Measurements from ENCODE around the gene ABLIM2.

ABLIM2 gene

DNA sequence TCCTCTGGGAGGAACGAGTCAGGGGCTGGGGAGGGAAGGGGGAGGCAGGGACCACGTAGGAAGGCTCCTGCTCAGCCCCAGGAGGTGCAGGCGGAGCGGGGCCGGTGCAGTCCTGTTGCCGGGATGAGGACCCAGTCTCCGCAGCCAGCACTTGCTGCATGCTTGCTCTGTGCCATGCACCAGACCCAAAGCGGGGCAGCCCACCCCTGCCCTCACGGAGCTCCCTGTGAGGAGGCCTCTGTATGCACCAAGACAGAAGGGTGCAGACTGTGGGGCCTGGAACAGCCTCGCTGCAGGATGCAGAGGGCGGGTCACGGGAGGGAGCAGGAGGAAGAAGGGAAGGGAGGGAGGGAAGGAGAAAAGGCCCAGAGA, 61.9 kb downstream of the ABLIM2 start:
- DNase-seq (ENCODE audit: insufficient read length, low spot score) (no peak), FAIRE-seq (no peak)
- TF ChIP-seq, protein P1, sequence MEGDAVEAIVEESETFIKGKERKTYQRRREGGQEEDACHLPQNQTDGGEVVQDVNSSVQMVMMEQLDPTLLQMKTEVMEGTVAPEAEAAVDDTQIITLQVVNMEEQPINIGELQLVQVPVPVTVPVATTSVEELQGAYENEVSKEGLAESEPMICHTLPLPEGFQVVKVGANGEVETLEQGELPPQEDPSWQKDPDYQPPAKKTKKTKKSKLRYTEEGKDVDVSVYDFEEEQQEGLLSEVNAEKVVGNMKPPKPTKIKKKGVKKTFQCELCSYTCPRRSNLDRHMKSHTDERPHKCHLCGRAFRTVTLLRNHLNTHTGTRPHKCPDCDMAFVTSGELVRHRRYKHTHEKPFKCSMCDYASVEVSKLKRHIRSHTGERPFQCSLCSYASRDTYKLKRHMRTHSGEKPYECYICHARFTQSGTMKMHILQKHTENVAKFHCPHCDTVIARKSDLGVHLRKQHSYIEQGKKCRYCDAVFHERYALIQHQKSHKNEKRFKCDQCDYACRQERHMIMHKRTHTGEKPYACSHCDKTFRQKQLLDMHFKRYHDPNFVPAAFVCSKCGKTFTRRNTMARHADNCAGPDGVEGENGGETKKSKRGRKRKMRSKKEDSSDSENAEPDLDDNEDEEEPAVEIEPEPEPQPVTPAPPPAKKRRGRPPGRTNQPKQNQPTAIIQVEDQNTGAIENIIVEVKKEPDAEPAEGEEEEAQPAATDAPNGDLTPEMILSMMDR (IDR thresholded peaks at IDR 0.05; ENCODE audit: insufficient read depth, missing control alignments): no peak

DNA sequence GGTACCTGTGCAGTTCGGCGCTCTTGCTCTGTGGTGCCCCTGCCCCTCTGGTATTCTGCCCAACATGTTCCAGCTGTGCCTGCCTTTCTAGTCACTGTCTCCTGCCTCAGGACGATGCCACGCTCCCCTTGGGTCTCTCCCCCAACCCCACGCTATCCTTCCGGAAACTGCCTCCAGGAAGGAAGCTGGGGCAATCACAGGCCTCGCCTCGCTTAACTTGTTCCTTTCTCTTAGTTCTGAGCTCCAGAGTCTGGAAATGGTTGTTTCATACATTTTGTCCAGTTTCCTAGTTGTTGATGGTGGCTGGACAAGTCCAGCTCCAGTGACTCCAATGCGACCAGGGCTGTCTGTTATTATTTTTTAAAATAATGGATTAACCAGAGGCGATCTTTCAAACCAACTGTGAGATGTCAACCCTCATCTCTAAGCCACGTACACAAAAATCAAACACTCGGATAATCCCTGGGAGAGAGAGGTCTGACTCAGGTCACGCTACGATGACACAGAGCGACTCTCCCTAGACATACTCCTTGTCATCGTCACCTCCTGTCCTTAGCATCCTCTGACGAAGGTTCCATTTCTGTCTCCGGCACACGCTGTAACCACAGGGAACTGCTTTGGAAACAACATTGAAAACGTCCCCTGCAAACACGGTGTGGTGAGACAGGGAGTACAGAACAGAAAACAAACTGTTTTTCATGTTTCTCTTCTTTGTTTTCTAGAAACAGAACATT, 62.5 kb downstream of the ABLIM2 start:
- no peak for DNase-seq (ENCODE audit: insufficient read length, low spot score)
- no peak for FAIRE-seq
- TF ChIP-seq, protein P1 (IDR thresholded peaks at IDR 0.05; ENCODE audit: insufficient read depth, missing control alignments): no peak

DNA sequence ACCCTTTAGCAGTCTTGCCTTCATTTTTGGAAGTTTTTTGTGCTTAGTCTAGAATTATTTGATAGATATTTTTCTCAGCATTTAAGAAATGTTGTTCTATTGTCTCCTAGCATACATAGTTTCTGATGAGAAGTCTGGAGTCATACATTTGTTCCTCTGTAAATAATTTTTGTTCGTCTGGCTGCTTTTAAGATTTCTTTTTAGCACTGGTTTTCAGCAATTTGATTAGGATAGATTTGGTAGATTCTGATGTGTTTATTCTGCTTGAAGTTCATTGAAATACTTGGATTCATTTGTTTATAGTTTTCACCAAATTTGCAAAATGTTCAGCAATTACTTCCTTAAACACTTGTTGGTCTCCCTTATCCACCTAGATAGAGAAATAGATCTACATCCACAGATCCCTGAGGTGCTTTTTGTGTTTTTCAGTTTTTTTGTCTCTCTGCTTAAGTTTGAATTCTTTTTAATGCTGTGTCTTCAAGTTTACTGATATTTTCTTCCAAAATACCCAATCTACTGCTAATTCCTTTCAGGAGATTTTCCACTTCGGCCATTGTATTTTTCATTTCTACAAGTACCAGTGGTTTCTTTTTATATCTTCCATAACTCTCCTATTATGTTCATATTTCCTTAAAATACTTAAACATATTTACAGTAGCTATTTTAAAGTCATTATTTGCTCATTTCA, 64.9 kb downstream of the ABLIM2 start:
- TF ChIP-seq, protein P1 (IDR thresholded peaks at IDR 0.05; ENCODE audit: insufficient read depth, missing control alignments): no peak
- FAIRE-seq: no peak
- no peak for DNase-seq (ENCODE audit: insufficient read length, low spot score)

DNA sequence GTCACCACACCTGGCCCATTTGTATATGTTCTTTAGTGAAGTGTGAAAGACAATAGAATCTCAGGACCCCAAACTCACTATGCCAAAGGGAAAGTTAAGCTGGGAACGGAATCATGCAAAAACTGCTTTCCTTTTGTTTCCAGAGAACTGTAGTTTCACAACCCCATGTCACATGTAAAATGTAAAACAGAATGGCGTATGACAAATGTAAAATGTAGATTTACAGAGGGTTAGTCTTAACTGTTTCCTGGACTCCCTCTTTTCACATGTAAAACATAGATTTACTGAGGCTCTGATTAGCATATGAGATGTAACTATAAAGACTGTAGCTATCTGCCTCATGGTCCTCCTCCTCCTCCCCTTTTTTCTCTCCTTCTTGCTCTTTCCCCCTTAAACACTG, 66.3 kb downstream of the ABLIM2 start:
- FAIRE-seq (no peak), DNase-seq (ENCODE audit: insufficient read length, low spot score) (no peak)
- TF ChIP-seq, protein P1 (IDR thresholded peaks at IDR 0.05; ENCODE audit: insufficient read depth, missing control alignments): no peak

DNA sequence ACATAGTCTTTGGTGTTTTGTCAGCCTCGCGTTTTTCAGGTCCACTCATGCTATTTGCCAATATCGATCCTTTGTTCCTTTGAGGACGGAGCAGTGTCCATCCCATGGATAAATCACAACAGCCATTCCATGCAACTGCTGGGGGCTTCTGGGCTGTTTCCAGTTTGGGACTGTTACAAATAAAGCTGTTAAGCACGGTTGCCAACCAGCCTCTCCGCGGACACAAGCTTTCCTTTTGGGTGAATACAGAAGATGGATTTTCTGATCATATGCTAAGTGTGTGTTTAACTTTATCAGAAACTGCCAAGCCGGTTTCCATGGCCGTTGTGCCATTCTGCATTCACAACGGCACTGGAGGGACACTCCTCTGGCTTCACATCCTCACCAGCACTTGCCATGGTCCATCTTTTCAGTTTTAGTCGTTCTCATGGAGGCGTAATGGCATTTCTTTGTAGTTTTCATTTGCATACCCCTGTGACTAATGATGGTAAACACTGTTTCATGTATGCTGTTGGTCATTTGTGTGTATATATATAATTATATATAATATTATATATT, 67.8 kb downstream of the ABLIM2 start:
- DNase-seq (ENCODE audit: insufficient read length, low spot score) (no peak), FAIRE-seq (no peak)
- TF ChIP-seq, protein P1 (IDR thresholded peaks at IDR 0.05; ENCODE audit: insufficient read depth, missing control alignments): no peak

DNA sequence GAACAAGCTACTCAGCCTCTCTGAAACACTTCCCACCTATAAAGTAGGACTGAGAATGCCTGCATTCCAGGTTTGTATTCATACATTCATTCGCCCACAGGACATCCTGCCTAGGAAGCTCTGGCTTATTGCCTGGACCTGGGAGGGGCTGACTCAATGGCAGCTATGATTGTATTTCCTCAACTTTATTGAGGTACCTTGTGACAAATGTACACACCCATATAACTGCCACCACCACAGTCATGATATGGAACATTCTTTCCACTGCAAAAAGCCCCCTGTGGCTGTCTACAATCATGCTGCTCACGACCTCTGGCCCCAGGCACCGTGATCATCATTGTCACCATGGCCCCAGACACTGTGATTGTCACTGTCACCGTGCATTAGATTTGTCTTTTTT, 68.3 kb downstream of the ABLIM2 start:
- FAIRE-seq: no peak

More for the DNA sequence above, 68.3 kb downstream of the ABLIM2 start:
- TF ChIP-seq, protein P1 (IDR thresholded peaks at IDR 0.05; ENCODE audit: insufficient read depth, missing control alignments): no peak
- DNase-seq (ENCODE audit: insufficient read length, low spot score): no peak

Measured in D721Med (cell line).